Measurements from ENCODE around the gene RAP1GDS1.
"Not testable (repeated sequence)": the region's sequence is repeated elsewhere in the genome, so short reads cannot be mapped to it uniquely, and the experiment has no call there.

RAP1GDS1 gene

GRCh38 chr4:98288671-98289070 is 27.5 kb downstream of the RAP1GDS1 start:
- not testable (repeated sequence) for DNase-seq (ENCODE audit: low spot score)

GRCh38 chr4:98289375-98289774 is 28.2 kb downstream of the RAP1GDS1 start:
- no peak for DNase-seq (ENCODE audit: low spot score)

GRCh38 chr4:98290511-98290910 is 29.3 kb downstream of the RAP1GDS1 start:
- DNase-seq (ENCODE audit: low spot score): no peak

GRCh38 chr4:98293104-98293887 is 32.1 kb downstream of the RAP1GDS1 start:
- DNase-seq (ENCODE audit: low spot score): no peak

GRCh38 chr4:98298022-98298421 is 36.8 kb downstream of the RAP1GDS1 start:
- no peak for DNase-seq (ENCODE audit: low spot score)

- DNase-seq (ENCODE audit: low spot score): no peak
Measured at GRCh38 chr4:98300706-98301105, 39.5 kb downstream of the RAP1GDS1 start.

GRCh38 chr4:98305576-98305975 is 44.4 kb downstream of the RAP1GDS1 start:
- no peak for DNase-seq (ENCODE audit: low spot score)

- DNase-seq (ENCODE audit: low spot score): no peak
Measured at GRCh38 chr4:98310867-98311266, 49.7 kb downstream of the RAP1GDS1 start.

- no peak for DNase-seq (ENCODE audit: low spot score)
Measured at GRCh38 chr4:98311656-98312055, 50.5 kb downstream of the RAP1GDS1 start.

GRCh38 chr4:98314791-98315565 is 53.8 kb downstream of the RAP1GDS1 start:
- DNase-seq (ENCODE audit: low spot score): no peak

GRCh38 chr4:98318521-98318920 is 57.3 kb downstream of the RAP1GDS1 start:
- no peak for DNase-seq (ENCODE audit: low spot score)

GRCh38 chr4:98319021-98319420 is 57.8 kb downstream of the RAP1GDS1 start:
- no peak for DNase-seq (ENCODE audit: low spot score)

- no peak for DNase-seq (ENCODE audit: low spot score)
Measured at GRCh38 chr4:98326168-98326567, 65.0 kb downstream of the RAP1GDS1 start.

GRCh38 chr4:98327694-98328093 is 66.5 kb downstream of the RAP1GDS1 start:
- DNase-seq (ENCODE audit: low spot score): no peak

GRCh38 chr4:98329879-98330640 is 68.9 kb downstream of the RAP1GDS1 start:
- DNase-seq (ENCODE audit: low spot score): not testable (repeated sequence)

- DNase-seq (ENCODE audit: low spot score): no peak
Measured at GRCh38 chr4:98332017-98332416, 70.8 kb downstream of the RAP1GDS1 start.

GRCh38 chr4:98334461-98334860 is 73.3 kb downstream of the RAP1GDS1 start:
- DNase-seq (ENCODE audit: low spot score): no peak

GRCh38 chr4:98338761-98339438 is 77.7 kb downstream of the RAP1GDS1 start:
- DNase-seq (ENCODE audit: low spot score): no peak

GRCh38 chr4:98341309-98341708 is 80.1 kb downstream of the RAP1GDS1 start:
- DNase-seq (ENCODE audit: low spot score): peak; percentile 90

- no peak for DNase-seq (ENCODE audit: low spot score)
Measured at GRCh38 chr4:98343626-98344025, 82.4 kb downstream of the RAP1GDS1 start.

GRCh38 chr4:98345838-98346237 is 84.7 kb downstream of the RAP1GDS1 start:
- peak; percentile 13 for DNase-seq (ENCODE audit: low spot score)

GRCh38 chr4:98352396-98352795 is 91.2 kb downstream of the RAP1GDS1 start:
- DNase-seq (ENCODE audit: low spot score): no peak

All from cerebellar cortex (tissue), 1 donor.